Esophagus muscularis mucosa (tissue), 3 donors: ENCODE results near the gene MYL3.

ENCODE experiments used
- CTCF ChIP-seq, 3 experiments: fragments of 200-600 bp in 2 of 3; fragments of 450-650 bp in 1 of 3; sonication (generic) in 2 of 3; IDR thresholded peaks; one replicate each; pipeline ENCODE4 v1.5.1; 2017 to 2019; ENCODE audit warnings: antibody characterized with exemption in 3 of 3, mild to moderate bottlenecking in 2 of 3, moderate library complexity in 1 of 3
- POLR2A ChIP-seq: fragments of 450-650 bp; IDR thresholded peaks from one replicate; pipeline ENCODE4 v1.6.1; 2017; ENCODE audit warnings: antibody characterized with exemption, moderate library complexity, mild to moderate bottlenecking, low read depth

- TF ChIP-seq POLR2A = no peak
- TF ChIP-seq CTCF (IDR thresholded peaks at IDR 0.05) = no peak
These were observed 24.9 kb downstream of the MYL3 start for GRCh38 chr3:46838301-46838700.
